GM12875 (cell line): Measurements from ENCODE around the gene SLC4A7.
"Not testable (repeated sequence)": the region's sequence is repeated elsewhere in the genome, so short reads cannot be mapped to it uniquely, and the experiment has no call there.

Experiments used
- H3K4me3 ChIP-seq: one replicate; pipeline ENCODE4 v1.5.1; 2011; ENCODE audit warnings: low read depth, low read length, control low read depth
- TF ChIP-seq, protein P1 (sequence below): IDR thresholded peaks from 2 replicates; pipeline ENCODE4 v1.5.1; 2011; ENCODE audit warnings: low read depth, mild to moderate bottlenecking, control low read depth, inconsistent platforms, low read length, moderate library complexity, borderline replicate concordance; ENCODE audit not compliant: insufficient read depth

SLC4A7 gene

DNA sequence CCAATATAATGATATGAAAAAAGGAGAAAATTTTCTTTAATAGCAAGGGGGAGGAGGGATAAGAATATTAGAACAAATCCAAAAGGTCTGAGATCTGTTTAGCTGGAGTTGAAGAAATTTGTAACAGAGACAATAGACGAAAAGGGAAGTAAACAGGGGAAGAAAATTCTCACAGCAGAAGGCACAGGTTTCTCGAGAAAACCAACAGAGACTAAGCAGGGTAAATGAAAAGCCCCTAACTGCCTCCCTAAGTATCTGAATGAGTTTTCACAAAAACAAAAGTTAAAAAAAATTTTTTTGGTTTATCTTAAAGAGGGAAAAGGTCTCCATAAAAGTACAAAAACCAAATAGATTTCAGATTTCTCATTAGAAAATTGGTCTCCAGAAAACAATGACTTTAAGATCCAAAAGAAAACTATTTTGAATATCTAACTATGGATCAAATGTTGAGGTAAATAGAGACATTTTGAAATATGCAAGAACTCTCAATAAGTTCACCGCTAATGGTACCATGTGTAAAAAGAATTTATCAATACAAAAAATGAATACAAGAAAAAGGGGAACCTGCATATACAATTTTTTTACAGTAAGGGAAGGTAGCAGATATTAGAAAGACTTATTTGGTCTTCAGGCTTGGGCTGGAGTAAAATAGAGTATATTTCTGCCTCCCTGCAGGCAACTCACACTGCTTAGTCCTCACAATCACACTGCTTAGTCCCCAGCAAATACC is 91.1 kb downstream of the SLC4A7 start:
- TF ChIP-seq, protein P1, sequence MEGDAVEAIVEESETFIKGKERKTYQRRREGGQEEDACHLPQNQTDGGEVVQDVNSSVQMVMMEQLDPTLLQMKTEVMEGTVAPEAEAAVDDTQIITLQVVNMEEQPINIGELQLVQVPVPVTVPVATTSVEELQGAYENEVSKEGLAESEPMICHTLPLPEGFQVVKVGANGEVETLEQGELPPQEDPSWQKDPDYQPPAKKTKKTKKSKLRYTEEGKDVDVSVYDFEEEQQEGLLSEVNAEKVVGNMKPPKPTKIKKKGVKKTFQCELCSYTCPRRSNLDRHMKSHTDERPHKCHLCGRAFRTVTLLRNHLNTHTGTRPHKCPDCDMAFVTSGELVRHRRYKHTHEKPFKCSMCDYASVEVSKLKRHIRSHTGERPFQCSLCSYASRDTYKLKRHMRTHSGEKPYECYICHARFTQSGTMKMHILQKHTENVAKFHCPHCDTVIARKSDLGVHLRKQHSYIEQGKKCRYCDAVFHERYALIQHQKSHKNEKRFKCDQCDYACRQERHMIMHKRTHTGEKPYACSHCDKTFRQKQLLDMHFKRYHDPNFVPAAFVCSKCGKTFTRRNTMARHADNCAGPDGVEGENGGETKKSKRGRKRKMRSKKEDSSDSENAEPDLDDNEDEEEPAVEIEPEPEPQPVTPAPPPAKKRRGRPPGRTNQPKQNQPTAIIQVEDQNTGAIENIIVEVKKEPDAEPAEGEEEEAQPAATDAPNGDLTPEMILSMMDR, result no peak
- no peak overlapping the region for H3K4me3 ChIP-seq

DNA sequence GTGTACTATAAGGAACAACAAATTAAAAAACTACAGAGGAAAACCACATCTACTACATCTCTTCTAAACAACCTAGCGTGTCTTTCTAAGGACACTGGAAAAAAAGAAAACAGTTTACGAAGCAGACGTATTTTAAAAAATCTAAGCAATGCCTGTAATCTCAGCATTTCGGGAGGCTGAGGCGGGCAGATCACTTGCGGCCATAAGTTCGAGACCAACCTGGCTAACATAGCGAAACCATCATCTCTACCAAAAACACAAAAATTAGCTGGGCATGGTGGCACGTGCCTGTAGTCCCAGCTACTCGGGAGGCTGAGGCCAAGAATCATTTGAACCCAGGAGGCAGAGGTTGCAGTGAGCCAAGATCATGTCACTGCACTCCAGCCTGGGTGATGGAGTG is 91.8 kb downstream of the SLC4A7 start:
- H3K4me3 ChIP-seq, result not testable (repeated sequence)

DNA sequence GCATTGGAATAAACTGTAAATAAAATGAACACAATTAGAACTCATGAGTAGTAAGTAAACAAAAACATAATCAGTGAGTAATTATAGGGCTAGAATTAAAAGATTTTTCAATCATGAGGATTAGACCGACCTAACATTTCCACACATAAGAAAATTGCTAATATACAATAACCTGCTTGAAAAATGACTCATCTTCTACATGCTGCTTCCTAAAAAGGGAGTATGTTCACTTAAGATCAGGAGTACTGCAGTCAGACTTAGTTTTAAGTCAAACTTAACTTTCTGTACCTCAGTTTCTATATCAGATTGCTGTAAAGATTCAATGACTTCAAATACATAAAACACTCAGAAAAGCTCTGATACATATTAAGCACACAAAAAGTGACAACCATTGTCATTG is 92.4 kb downstream of the SLC4A7 start:
- TF ChIP-seq, protein P1, result no peak
- H3K4me3 ChIP-seq, result no peak overlapping the region

DNA sequence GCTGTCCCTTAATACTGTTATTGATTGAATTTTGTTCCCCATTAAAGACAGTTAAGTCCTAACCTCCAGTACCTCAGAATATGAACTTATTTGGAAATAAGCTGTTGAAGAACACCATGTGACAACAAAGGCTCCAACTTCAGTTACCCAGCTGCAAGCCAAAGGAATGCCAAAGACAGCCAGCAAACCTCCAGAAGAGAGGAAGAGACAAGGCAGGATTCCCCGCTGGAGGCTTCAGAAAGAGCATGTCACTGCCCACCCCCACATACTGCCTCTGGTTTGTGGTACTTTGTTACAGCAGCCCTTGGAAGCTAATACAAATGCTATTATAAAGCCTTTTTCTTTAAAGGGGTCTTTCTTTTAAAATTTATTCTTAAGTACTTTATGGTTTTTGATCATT is 96.6 kb downstream of the SLC4A7 start:
- no peak overlapping the region for H3K4me3 ChIP-seq
- TF ChIP-seq, protein P1, result no peak

DNA sequence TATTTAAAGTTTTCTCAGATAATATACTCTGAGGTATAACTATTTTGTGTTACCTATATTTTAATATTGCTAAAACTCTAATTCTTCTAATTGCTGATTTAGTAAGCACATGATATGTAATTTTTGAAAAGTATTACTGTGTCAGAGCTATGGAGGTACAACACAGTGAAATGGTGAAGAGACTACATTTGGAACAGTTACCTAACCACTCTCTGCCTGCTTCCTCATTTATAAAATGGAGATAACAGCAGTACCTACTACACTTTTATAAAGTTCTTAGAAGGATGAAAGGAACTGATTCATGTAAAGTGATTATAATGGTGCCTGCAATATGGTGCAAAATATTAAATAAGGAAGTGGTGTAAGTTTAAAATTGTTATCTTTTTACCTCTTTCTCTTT is 98.7 kb downstream of the SLC4A7 start:
- TF ChIP-seq, protein P1, result no peak
- no peak overlapping the region for H3K4me3 ChIP-seq

DNA sequence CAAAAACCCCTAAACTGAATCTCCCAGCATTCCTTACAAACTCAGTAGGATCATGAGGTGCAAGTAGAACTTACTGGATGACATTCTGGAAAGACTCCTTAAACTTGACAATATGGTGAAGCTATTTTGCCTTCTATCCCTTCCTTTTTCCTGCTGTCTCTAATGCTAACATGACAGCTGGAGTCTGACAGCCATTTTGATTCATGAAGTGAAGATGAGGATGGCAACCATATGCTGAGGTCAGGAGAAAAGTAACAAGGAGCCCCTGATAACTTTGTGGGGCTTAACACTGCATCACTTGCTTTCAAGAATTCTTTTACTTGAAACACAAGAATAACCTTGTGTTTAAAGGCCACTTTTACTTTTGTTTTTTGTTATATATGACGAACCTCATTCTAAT is 100.0 kb downstream of the SLC4A7 start:
- TF ChIP-seq, protein P1, result no peak
- no peak overlapping the region for H3K4me3 ChIP-seq

DNA sequence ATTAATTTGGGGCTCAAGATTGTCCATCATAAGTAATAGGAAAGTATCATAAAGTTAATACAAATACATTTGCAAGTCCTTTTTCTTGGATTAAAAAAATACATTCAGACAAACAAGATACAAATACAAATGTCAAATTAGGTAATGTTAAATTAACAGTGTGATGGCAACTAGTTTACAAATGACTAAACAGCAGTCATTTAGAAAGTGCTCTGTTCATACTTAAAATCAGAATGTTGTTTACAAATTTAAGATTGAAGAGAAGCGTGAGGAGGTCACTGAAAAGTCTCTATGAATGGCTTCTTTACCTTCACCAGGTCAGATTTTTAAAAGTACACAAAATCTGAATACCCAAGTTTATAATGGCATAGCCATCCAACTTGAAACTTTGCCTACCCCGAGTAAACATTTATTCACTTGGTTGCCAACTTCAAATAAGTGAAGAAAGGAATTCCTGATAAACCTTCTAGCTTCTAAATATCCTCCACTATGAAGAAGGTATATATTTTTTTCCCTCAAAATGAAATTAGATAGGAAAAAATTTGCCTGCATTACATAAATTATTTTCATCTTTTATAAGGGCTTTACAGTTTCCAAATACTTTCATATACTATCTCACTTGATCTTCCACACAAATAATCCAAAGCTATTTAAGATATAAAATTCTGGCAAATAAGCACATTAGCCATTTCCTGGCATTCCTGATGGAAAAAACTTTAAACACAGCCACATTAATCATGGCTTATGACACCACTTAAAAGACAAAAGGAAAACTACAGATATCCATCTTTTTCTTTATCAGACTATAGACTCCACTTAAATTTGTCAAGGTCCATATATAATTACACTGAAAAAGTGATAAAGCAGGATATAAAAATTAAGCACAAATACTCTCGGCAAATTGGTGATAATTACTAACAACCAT is 103.5 kb downstream of the SLC4A7 start:
- TF ChIP-seq, protein P1, result no peak
- H3K4me3 ChIP-seq, result no peak overlapping the region
